Natural killer cell treated with Interleukin-12 subunit alpha and Interleukin-12 subunit beta and Interleukin-15 and Interleukin-18, amount 100 ng/mL, for 72 hours (primary cell): ENCODE measurements around the gene ENOPH1. TPM values are rescaled to one million over a fixed set of nuclear protein-coding genes. Genes with fewer than 3 reads are reported as not detected.
A peak's percentile ranks its signal among the peaks of the same experiment; 100 is the strongest.
"Not testable (repeated sequence)": the region's sequence is repeated elsewhere in the genome, so short reads cannot be mapped to it uniquely, and the experiment has no call there.

Experiments
- ATAC-seq, 2 donors: fragments of 150-1000 bp; cut with Tn5 transposase in 1 of 2; sonication (Bioruptor Pico), chemical (Tn5 transposase) in 1 of 2; 2 replicates each; pipeline ENCODE4 v1.10.0; 2021
- DNase-seq: peaks from one replicate; pipeline ENCODE4 v3.0.0; 2022; ENCODE audit warnings: low spot score
- H3K27ac Mint-ChIP-seq, 2 donors: 1 replicate in 1 of 2; 2 replicates in 1 of 2; pipeline ENCODE4 v1.8.0; 2022; ENCODE audit warnings: mixed read lengths in 2 of 2, mild to moderate bottlenecking in 1 of 2, moderate library complexity in 1 of 2
- H3K27me3 Mint-ChIP-seq, 2 donors: 1 replicate in 1 of 2; 2 replicates in 1 of 2; pipeline ENCODE4 v1.8.0; 2022; ENCODE audit warnings: mixed read lengths in 2 of 2
- H3K36me3 Mint-ChIP-seq: one replicate; pipeline ENCODE4 v1.8.0; 2022; ENCODE audit warnings: mixed read lengths
- H3K4me1 Mint-ChIP-seq, 2 donors: 1 replicate in 1 of 2; 2 replicates in 1 of 2; pipeline ENCODE4 v1.8.0; 2022; ENCODE audit warnings: low read depth in 2 of 2, mixed read lengths in 2 of 2, mild to moderate bottlenecking in 1 of 2
- H3K4me3 Mint-ChIP-seq: one replicate; pipeline ENCODE4 v1.8.0; 2022; ENCODE audit warnings: mixed read lengths
- H3K9me3 Mint-ChIP-seq: 2 replicates; pipeline ENCODE4 v1.8.0; 2022; ENCODE audit warnings: mixed read lengths
- total RNA-seq, 2 donors: library from RNA; stranded (reverse); gene quantifications; one replicate each; pipeline ENCODE4 v1.2.3, GENCODE V29; 2022

ENOPH1 gene
- total RNA-seq, 2 donors from 2014 or later = 41.8 to 50.3 TPM

DNA sequence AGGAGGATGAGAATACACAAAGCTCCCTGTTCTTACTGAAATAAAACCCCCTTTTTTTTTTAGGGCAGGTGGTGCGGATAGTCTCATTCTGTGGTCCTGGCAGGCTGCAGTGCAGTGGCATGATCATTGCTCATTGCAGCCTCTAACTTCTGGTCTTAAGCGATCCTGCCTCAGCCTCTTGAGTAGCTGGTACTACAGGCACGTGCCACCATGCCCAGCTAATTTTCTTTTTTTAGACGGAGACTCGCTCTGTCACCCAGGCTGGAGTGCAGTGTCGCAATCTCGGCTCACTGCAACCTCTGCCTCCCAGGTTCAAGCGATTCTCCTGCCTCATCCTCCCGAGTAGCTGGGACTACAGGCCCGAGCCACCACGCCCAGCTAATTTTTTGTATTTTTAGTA is 15.3 kb upstream of the ENOPH1 start:
- H3K9me3 Mint-ChIP-seq, H3K27me3 Mint-ChIP-seq, ATAC-seq, H3K4me3 Mint-ChIP-seq, DNase-seq, H3K27ac Mint-ChIP-seq, H3K36me3 Mint-ChIP-seq: not testable (repeated sequence)
- H3K4me1 Mint-ChIP-seq = peaks cover 0 to 11% of the 10 kb centered on the region in 2 donors

DNA sequence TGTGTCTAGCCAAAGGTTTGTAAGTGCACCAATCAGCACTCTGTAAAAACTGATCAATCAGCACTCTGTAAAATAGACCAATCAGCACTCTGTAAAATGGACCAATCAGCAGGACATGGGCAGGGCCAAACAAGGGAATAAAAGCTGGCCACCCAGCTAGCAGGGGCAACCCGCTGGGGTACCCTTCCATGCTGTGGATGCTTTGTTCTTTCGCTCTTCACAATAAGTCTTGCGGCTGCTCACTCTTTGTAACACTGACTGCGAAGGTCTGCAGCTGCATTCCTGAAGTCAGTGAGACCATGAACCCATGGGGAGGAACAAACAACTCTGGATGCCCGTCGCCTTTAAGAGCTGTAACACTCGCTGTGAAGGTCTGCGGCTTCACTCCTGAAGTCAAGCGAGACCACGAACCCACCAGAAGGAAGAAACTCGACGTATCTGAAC is 14.4 kb upstream of the ENOPH1 start:
- no peak for DNase-seq
- ATAC-seq = peak in 1 of 2 donors; percentile 43
- peaks cover 2 to 9% of the 10 kb centered on the region in 2 donors for H3K27me3 Mint-ChIP-seq
- H3K4me3 Mint-ChIP-seq = no peak overlapping the region
- H3K4me1 Mint-ChIP-seq = peaks cover 0 to 11% of the 10 kb centered on the region in 2 donors
- H3K36me3 Mint-ChIP-seq = no peaks in the 10 kb centered on the region
- H3K27ac Mint-ChIP-seq = peak overlapping the region in 1 of 2 donors; percentile 31
- no peaks in the 10 kb centered on the region for H3K9me3 Mint-ChIP-seq

DNA sequence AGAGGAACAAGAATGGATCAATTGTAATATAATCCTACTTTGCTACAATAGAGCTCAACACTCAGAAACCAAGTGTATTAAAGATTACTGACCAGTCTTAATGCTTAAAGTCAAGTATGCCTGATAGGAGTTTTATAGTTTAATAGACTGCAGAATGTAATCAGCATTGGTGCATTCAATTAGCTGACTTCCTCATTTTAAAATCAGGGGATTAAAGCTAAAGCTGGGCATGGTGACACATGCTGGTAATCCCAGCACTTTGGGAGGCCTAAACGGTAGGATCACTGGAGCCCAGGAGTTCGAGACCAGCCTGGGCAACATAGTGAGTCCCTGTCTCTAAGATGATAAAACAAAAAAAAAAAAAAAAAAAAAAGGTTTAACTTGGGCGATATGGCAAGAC is 10.9 kb upstream of the ENOPH1 start:
- ATAC-seq = no peak
- no peak for DNase-seq
- peaks cover 2 to 9% of the 10 kb centered on the region in 2 donors for H3K27me3 Mint-ChIP-seq
- H3K9me3 Mint-ChIP-seq = no peaks in the 10 kb centered on the region
- H3K27ac Mint-ChIP-seq = no peak overlapping the region
- H3K4me3 Mint-ChIP-seq = no peak overlapping the region
- H3K36me3 Mint-ChIP-seq = peaks cover 16% of the 10 kb centered on the region
- peaks cover 18 to 27% of the 10 kb centered on the region in 2 donors for H3K4me1 Mint-ChIP-seq

DNA sequence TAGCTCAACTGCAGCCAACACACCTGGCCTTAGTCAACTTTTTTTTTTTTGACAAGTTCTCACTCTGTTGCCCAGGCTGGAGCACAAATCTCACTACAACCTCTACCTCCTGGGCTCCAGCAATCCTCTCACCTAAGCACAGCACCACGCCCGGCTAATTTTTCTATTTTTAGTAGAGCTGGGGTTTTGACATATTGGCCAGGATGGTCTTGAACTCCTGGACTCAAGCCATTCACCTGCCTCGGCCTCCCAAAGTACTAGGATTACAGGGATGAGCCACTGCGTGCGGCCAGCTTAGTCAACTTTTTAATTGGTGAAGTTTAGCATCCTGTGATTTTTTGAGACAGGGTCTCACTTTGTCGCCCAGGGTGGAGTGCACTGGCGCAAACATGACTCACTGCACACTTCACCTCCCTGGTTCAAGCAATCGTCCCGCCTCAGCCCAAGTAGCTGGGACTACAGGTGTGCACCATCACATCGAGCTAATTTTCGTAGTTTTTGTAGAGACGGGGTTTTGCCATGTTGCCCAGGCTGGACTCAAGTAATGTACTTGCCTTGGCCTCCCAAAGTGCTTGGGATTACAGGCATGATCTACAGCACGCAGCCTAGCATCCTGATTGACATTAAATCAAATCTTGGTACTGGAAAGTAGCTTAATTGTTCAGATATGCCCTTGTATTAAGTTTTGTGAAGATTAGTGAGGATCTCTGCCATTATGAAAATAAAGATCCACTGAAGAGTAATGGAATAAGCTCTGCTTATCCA is 8.4 kb upstream of the ENOPH1 start:
- peak in 1 of 2 donors; percentile 53 for ATAC-seq

DNA sequence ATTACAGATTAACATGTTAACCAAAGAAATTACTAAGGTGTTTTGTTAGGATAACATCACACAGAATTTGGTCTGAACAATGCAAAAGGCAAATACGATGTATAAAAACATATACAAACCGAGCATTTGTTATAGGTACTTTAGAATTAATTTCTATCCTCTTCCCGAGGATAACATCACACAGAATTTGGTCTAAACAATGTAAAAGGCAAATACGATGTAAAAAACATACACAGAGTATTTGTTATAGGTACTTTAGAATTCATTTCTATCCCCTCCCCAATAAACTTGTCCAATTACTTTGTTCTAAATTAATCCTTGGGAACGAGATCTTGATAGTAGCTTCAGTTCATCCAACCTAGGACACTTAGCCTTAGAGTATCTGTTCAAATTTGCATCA is 7.8 kb upstream of the ENOPH1 start:
- no peaks in the 10 kb centered on the region for H3K9me3 Mint-ChIP-seq
- H3K27me3 Mint-ChIP-seq = peaks cover 0 to 9% of the 10 kb centered on the region in 2 donors
- H3K36me3 Mint-ChIP-seq = peaks cover 45% of the 10 kb centered on the region
- no peak for ATAC-seq
- peak overlapping the region in 1 of 2 donors; percentile 27 for H3K27ac Mint-ChIP-seq
- no peak overlapping the region for H3K4me3 Mint-ChIP-seq
- peaks cover 40 to 43% of the 10 kb centered on the region in 2 donors for H3K4me1 Mint-ChIP-seq
- DNase-seq = no peak

More for the DNA sequence above, 8.4 kb upstream of the ENOPH1 start:
- no peak overlapping the region for H3K4me3 Mint-ChIP-seq
- peaks cover 0 to 9% of the 10 kb centered on the region in 2 donors for H3K27me3 Mint-ChIP-seq
- DNase-seq = no peak
- H3K9me3 Mint-ChIP-seq = no peaks in the 10 kb centered on the region
- peak overlapping the region in 1 of 2 donors; percentile 12 for H3K27ac Mint-ChIP-seq
- H3K4me1 Mint-ChIP-seq = peaks cover 33 to 37% of the 10 kb centered on the region in 2 donors
- peaks cover 39% of the 10 kb centered on the region for H3K36me3 Mint-ChIP-seq

DNA sequence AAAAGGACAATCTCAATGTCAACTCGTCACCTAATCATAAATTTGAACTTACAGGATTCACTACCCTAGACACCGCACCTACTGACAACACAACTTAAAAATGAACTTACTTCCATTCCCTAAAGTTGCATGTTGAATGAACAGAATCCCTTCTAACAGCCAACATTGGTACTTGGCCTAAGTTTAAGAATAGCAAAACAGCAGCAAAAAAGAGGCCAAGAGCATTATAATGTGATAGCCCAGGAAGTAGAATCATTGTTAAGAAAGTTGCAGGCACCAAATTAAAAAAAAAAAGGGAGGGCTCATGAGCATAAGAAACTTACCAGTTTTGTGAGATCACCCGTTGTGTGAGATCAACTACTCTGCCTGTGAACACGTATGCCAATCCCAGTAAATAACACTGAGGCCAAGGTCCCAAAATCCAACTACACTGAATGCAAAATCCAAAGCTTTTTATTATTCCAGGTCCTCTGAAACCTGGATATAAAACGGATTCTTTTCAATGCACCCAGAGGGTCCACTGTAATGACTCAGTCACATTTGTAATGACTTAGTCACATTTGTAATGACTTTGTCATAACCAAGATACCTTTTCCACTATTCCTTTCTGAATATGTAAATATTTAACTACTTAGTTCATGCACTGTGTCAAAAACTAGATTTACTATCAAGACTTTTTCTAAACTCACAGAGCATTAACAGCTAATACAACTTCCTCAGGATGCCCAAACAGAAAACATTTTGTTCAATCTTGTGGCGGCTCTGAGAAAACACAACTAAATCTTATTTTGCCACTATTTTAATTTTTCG is 6.9 kb upstream of the ENOPH1 start:
- Mint-ChIP-seq H3K36me3 (peaks cover 53% of the 10 kb centered on the region), H3K9me3 (no peaks in the 10 kb centered on the region), H3K27ac (peak overlapping the region; percentile 3 to 27), H3K4me1 (peaks cover 48 to 52% of the 10 kb centered on the region in 2 donors), H3K4me3 (no peak overlapping the region), H3K27me3 (peaks cover 0 to under 1% of the 10 kb centered on the region in 2 donors)
- no peak for ATAC-seq
- DNase-seq = no peak

DNA sequence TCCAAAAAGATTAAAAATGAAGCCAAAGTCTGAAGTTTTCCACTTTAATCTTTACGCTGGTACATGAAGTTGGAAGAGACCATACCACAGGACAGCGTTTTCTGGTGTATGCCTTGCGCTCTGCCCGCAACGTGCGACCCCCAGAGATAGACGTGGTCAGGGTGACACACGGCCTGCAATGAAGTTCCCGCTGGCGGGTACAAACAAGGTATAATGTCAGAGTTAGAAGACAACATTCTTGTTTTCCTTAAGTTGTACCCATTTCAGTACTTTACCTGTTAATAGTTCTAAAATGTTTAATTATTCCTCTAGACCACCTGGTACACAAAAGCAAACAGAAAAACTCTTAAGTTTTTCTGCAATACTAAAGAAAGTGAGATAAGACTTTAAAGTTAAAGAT is 4.9 kb upstream of the ENOPH1 start:
- no peak overlapping the region for H3K27ac Mint-ChIP-seq
- peaks cover 65% of the 10 kb centered on the region for H3K36me3 Mint-ChIP-seq
- H3K27me3 Mint-ChIP-seq = no peaks in the 10 kb centered on the region
- H3K4me3 Mint-ChIP-seq = peak overlapping the region; percentile 34
- H3K4me1 Mint-ChIP-seq = peaks cover 53 to 60% of the 10 kb centered on the region in 2 donors
- no peaks in the 10 kb centered on the region for H3K9me3 Mint-ChIP-seq
- DNase-seq (no peak), ATAC-seq (no peak)

DNA sequence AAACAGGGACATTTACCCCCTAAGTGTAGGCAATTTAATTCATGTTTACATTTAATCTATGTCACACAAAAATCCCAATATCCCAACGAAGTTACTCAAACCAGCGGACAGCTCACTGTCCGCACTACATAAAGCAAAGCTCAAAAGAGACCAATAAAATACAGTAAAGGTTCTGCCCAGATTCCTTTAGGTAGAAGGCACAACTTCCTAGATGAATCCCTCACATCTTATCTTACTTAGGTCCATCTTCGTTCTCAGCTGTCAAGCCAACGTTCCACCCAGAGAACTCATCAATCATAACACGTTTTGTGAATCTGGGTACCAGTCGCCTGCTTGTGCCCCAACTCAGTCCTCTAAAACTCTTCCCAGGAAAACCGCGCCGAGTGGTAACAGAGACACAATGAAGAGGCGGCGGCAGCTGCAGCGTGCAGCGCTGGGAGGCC is 1.8 kb upstream of the ENOPH1 start:
- H3K36me3 Mint-ChIP-seq = peaks cover 59% of the 10 kb centered on the region
- no peaks in the 10 kb centered on the region for H3K27me3 Mint-ChIP-seq
- no peak for DNase-seq
- peaks cover 57 to 61% of the 10 kb centered on the region in 2 donors for H3K4me1 Mint-ChIP-seq
- no peaks in the 10 kb centered on the region for H3K9me3 Mint-ChIP-seq
- H3K4me3 Mint-ChIP-seq = peak overlapping the region; percentile 95
- no peak for ATAC-seq
- H3K27ac Mint-ChIP-seq = peak overlapping the region; percentile 90 to 99

DNA sequence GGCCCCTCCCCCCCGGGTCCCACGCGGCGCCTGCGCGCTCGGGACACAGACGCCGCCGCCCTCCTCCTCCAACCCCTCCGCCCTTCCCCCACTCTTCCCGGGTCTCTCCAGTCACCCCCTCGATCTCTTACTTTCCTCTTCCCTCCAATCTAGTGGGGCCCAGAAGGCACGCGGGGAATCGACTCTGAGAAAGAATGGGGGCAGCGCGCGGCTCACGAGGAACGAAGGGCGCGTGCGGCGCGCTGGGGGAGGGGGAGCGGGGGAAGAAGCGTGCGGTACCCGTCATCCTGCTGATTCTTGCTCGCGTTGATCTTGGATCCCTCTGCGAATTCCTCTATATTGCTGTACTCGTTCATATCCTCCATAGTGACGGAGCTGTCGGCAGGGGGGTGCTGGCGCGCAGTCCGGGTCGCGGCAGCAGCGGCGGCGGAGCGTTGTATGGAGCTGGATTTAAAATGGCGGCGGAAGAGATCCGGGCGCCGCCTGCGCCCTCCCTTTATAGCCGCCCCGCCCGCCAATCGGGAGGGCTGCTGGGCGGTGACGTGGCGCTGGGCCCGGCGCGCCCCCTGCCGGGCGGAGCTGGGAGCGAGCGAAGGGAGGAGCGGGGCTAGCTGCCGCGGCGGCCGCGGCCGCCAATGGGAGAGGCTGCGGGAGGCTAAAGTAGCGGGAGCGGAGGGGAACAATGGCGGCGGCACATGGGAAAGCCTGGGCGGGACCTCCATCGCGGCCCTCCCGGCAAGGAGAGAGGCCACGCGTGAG is 1.2 kb upstream of the ENOPH1 start:
- ATAC-seq = peak; percentile 80 to 86
- no peaks in the 10 kb centered on the region for H3K27me3 Mint-ChIP-seq
- peak overlapping the region; percentile 90 to 99 for H3K27ac Mint-ChIP-seq
- H3K4me3 Mint-ChIP-seq = peak overlapping the region; percentile 95
- H3K9me3 Mint-ChIP-seq = no peaks in the 10 kb centered on the region
- H3K4me1 Mint-ChIP-seq = peaks cover 53 to 55% of the 10 kb centered on the region in 2 donors
- peaks cover 53% of the 10 kb centered on the region for H3K36me3 Mint-ChIP-seq
- peak; percentile 93 for DNase-seq

DNA sequence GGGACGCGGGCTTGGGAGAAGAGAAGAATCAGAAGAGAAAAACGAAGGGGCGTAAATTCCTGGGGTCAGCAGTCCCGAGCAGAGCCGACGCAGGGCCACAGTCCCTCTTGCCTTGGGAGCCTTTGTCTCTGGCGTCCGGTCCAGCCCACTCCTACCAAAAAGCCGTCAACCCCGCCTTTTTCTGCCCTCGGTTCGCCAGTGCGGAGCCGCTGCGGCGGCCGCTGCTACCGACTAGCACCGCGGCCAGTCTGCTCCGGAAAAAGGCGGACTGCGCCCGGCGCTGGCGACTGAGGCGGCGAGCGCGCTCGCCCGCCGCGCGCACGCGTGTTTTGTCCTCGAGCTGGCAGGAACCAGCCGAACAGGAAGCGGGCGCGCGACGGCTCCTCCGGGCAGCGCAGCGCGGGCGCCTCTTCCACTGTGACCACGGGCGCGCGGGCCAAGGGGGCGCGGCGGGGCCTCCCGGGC is 630 bp upstream of the ENOPH1 start:
- Mint-ChIP-seq H3K9me3 (no peaks in the 10 kb centered on the region), H3K4me1 (peaks cover 48 to 51% of the 10 kb centered on the region in 2 donors), H3K27ac (peak overlapping the region; percentile 90 to 99), H3K4me3 (peak overlapping the region; percentile 95), H3K27me3 (no peaks in the 10 kb centered on the region), H3K36me3 (peaks cover 47% of the 10 kb centered on the region)
- no peak for DNase-seq
- ATAC-seq = peak; percentile 66 to 76

DNA sequence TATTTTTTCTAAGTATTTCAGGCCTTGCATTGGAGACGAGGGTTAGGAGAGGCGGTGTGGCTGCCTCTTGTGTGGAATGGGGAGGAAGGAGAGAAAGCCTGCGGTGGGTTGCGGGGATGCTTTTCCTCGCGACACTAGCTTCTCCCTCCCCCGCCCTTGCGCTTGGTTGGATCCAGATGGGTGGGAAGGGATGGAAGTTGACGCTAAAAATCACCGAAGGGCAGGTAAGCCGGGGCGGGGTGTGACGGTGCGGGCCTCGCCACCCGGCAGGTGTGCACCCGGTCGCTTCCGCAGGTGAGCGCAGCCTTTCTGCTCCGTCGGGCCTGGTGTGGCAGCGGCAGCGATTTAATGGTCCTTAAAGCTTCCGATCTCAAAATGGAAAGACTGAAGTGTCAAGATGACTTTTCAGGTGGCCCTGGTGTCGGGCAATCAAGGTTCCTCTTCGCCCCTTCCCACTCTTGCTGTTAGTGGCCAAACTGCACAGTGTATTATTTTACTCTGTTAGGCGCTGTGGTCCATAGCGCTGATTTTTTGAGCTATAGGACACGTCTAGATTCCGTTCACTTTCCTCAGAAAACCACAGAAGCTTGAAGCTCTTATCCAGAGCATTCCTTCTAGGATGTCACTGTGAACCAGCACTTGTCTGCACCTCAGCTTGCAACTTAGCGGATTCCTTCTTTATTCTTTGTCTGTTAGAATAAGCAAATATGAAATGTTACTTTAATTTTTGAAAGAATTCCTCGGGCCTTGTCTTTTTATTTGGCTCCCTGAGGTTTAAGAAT is 765 bp downstream of the ENOPH1 start:
- H3K9me3 Mint-ChIP-seq = no peaks in the 10 kb centered on the region
- no peaks in the 10 kb centered on the region for H3K27me3 Mint-ChIP-seq
- H3K36me3 Mint-ChIP-seq = peaks cover 35% of the 10 kb centered on the region
- H3K4me1 Mint-ChIP-seq = peaks cover 45 to 50% of the 10 kb centered on the region in 2 donors
- DNase-seq = no peak
- H3K27ac Mint-ChIP-seq = peak overlapping the region; percentile 90 to 99
- peak overlapping the region; percentile 95 for H3K4me3 Mint-ChIP-seq
- no peak for ATAC-seq

DNA sequence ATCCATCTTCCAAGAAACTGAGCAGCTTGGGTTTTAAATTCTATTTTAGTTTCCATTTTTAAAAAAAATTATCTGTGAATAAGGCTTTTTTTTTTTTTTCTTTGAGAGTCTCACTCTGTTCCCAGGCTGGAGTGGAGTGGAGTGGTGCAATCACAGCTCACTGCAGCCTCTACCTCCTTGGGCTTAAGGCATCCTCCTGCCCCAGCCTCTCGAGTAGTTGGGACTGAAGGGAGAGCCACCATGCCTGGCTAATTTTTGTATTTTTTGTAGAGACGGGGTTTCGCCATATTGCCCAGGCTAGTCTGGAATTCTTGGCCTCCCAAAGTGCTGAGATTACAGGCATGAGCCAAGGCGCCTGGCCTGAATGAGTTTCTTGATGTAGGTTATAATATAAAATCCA is 1.4 kb downstream of the ENOPH1 start:
- ATAC-seq (no peak), DNase-seq (no peak)
- Mint-ChIP-seq H3K36me3 (peaks cover 28% of the 10 kb centered on the region), H3K4me1 (peaks cover 39 to 46% of the 10 kb centered on the region in 2 donors), H3K4me3 (peak overlapping the region; percentile 95), H3K27me3 (no peaks in the 10 kb centered on the region), H3K9me3 (no peaks in the 10 kb centered on the region), H3K27ac (no peak overlapping the region)
